ENCODE measurements around the gene MORC3. TPM values are rescaled to one million over a fixed set of nuclear protein-coding genes. Genes with fewer than 3 reads are reported as not detected.

Gene MORC3
- total RNA-seq, 4 donors from 2014 or later, result 40.3 to 49.9 (median 42.8) TPM

DNA sequence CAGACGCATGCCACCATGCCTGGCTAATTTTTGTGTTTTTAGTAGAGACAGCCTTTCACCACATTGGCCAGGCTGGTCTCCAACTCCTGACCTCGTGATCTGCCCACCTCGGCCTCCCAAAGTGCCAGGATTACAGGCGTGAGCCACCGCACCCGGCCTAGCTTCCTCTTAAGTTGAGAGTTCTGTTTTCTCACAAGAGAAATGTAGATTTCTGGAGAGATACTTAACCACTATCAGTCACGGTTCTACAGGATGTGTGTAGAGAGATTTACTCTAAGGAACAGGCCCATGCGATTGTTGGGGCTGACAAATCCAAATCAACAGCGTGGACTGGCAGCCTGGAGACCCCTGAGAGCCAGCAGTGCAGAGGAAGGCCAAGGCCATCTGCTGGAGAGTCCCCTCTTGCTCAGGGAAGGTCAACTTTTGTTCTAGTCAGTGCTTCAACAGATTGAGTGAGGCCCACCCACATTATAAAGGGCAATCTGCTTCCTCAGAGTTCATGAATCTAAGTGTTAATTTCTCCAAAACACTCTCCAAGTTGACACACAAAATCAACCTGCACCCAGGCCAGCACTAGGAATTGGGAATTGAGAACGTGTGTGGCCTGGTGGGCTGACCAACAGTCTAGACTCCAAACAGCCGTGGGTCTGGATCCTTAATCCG is 103.9 kb downstream of the MORC3 start:
- Histone ChIP-seq H3K36me3 (no peaks in the 10 kb centered on the region), H3K9me3 (no peaks in the 10 kb centered on the region), H3K4me3 (replicated peaks in 1 of 3) (no peak overlapping the region), H3K27me3 (no peaks in the 10 kb centered on the region), H3K4me1 (peaks cover 0 to 6% of the 10 kb centered on the region in 2 donors), H3K27ac (no peak overlapping the region)
- WGBS, 2 donors, result 80 to 91% methylated on average over 12 of the region's 12 CpGs
- no peak for DNase-seq
- intact Hi-C loops (cut with DNase I), result no loop called here
- TF ChIP-seq POLR2A (IDR thresholded peaks at IDR 0.05), result no peak
- TF ChIP-seq, protein P1, sequence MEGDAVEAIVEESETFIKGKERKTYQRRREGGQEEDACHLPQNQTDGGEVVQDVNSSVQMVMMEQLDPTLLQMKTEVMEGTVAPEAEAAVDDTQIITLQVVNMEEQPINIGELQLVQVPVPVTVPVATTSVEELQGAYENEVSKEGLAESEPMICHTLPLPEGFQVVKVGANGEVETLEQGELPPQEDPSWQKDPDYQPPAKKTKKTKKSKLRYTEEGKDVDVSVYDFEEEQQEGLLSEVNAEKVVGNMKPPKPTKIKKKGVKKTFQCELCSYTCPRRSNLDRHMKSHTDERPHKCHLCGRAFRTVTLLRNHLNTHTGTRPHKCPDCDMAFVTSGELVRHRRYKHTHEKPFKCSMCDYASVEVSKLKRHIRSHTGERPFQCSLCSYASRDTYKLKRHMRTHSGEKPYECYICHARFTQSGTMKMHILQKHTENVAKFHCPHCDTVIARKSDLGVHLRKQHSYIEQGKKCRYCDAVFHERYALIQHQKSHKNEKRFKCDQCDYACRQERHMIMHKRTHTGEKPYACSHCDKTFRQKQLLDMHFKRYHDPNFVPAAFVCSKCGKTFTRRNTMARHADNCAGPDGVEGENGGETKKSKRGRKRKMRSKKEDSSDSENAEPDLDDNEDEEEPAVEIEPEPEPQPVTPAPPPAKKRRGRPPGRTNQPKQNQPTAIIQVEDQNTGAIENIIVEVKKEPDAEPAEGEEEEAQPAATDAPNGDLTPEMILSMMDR (IDR thresholded peaks at IDR 0.05), result no peak

DNA sequence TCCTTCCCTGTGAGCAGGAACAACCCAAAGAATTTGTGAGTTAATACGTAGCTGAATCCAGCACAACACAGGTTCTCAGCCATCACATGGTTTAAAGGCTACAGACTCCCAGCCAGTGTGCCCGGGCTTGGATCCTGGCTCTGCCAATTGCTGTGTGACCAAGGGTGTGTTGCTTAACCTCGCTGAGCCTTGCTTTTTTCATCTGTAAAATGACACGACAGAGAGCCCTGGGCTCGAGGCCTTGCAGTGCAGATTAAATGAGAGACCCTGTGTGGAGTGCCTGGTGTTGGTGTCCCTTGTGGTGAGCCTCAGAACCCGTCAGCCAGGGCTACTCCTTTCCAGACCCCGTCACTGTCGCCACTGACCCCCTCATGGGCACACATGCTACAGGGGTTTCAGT is 104.6 kb downstream of the MORC3 start:
- WGBS, 2 donors, result 94% methylated on average over 6 to 8 of the region's 8 CpGs
- H3K36me3 ChIP-seq, result no peaks in the 10 kb centered on the region
- DNase-seq, result no peak
- H3K9me3 ChIP-seq, result no peaks in the 10 kb centered on the region
- H3K4me1 ChIP-seq, result peaks cover 0 to 12% of the 10 kb centered on the region in 2 donors
- no peak for TF ChIP-seq POLR2A (IDR thresholded peaks at IDR 0.05)
- TF ChIP-seq, protein P1 (IDR thresholded peaks at IDR 0.05), result no peak
- no peak overlapping the region for H3K27ac ChIP-seq
- intact Hi-C loops (cut with DNase I), result no loop called here
- no peaks in the 10 kb centered on the region for H3K27me3 ChIP-seq
- H3K4me3 ChIP-seq (replicated peaks in 1 of 3), result no peak overlapping the region

DNA sequence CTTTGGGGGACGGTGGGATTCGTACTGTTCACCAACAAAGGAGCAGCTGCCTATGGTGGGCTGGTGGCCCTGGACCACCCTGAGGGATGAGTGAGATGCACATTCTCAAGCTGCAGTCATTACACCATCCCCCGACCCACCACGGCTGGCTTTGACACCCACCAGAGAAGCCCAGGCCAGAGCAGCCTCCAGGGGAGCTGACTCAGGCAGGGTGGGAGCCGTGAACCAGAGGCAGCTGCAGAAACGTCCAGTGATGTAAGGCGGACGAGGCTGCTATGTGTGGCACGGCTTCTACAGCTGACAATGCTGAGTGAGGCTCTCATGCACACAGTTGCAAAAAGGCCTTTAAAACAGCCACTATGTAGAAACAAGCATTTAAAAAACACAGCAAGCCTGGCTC is 105.3 kb downstream of the MORC3 start:
- no peak overlapping the region for H3K4me3 ChIP-seq (replicated peaks in 1 of 3)
- no peak for DNase-seq

More for the DNA sequence above, 105.3 kb downstream of the MORC3 start:
- intact Hi-C loops (cut with DNase I), result no loop called here
- Histone ChIP-seq H3K27me3 (no peaks in the 10 kb centered on the region), H3K4me1 (peaks cover 0 to 12% of the 10 kb centered on the region in 2 donors), H3K9me3 (no peaks in the 10 kb centered on the region), H3K27ac (no peak overlapping the region), H3K36me3 (no peaks in the 10 kb centered on the region)
- 77 to 94% methylated on average over 5 to 9 of the region's 9 CpGs for WGBS, 2 donors
- TF ChIP-seq POLR2A (IDR thresholded peaks at IDR 0.05), result no peak
- TF ChIP-seq, protein P1 (IDR thresholded peaks at IDR 0.05), result no peak

Small RNA genes within 50 kb of the gene (small RNA-seq; reads per million reads assigned to genes)
- not detected for gene ATP5MFP1

Other genes starting within 250 kb of the MORC3 start
- gene CBR3, start 185.1 kb upstream of the MORC3 start, total RNA-seq, result 10 to 100 TPM in 1 of 4 donors, 1 to 10 TPM in 3; 5.0 to 23.6 (median 6.5) TPM
- gene DOP1B, start 163.4 kb upstream of the MORC3 start, total RNA-seq, result 10 to 100 TPM; 15.9 to 28.1 (median 20.4) TPM
- gene CHAF1B, start 65.2 kb downstream of the MORC3 start, total RNA-seq, result 1 to 10 TPM in 2 of 4 donors, under 1 TPM in 2; 0.89 to 1.7 (median 0.99) TPM
- gene CLDN14, start 159.9 kb downstream of the MORC3 start, total RNA-seq, result not detected